HEK293T (cell line): Measurements from ENCODE around the gene DKKL1.
A peak's percentile ranks its signal among the peaks of the same experiment; 100 is the strongest.

Experiments used
- CTCF ChIA-PET: fragments of 350-600 bp; formaldehyde crosslinking; extraction: SDS; loops from one replicate; lab custom pipeline; 2021; ENCODE audit warnings: antibody characterized with exemption, inconsistent platforms; lab: Yijun Ruan, JAX
- POLR2A ChIA-PET: fragments of 350-600 bp; formaldehyde crosslinking; extraction: SDS; loops from one replicate; lab custom pipeline; 2020; ENCODE audit warnings: antibody characterized with exemption, inconsistent platforms; lab: Yijun Ruan, JAX
- DNase-seq: peaks from one replicate; pipeline ENCODE4 v3.0.0; 2012; ENCODE audit warnings: mixed read lengths; ENCODE audit errors: extremely low spot score
- ARNT ChIP-seq: fragments of 450-650 bp; IDR thresholded peaks from 2 replicates; pipeline ENCODE4 v1.6.1; 2017; ENCODE audit warnings: mild to moderate bottlenecking
- BHLHE40 ChIP-seq: fragments of 450-650 bp; IDR thresholded peaks from 2 replicates; pipeline ENCODE4 v1.6.1; 2016; ENCODE audit warnings: mild to moderate bottlenecking, moderate library complexity, borderline replicate concordance
- CTBP1 ChIP-seq: fragments of 450-650 bp; IDR thresholded peaks from 2 replicates; pipeline ENCODE4 v1.6.1; 2016; ENCODE audit warnings: borderline replicate concordance
- ELF4 ChIP-seq: fragments of 450-650 bp; IDR thresholded peaks from 2 replicates; pipeline ENCODE4 v1.6.1; 2017; ENCODE audit warnings: antibody characterized with exemption
- FOXA1 ChIP-seq: fragments of 450-650 bp; IDR thresholded peaks from 2 replicates; pipeline ENCODE4 v1.6.1; 2016; ENCODE audit warnings: mild to moderate bottlenecking
- FOXK2 ChIP-seq: fragments of 450-650 bp; IDR thresholded peaks from 2 replicates; pipeline ENCODE4 v1.6.1; 2016; ENCODE audit warnings: mild to moderate bottlenecking
- FOXM1 ChIP-seq: fragments of 450-650 bp; IDR thresholded peaks from 2 replicates; pipeline ENCODE4 v1.6.1; 2017; ENCODE audit warnings: mild to moderate bottlenecking, borderline replicate concordance
- HDGF ChIP-seq: fragments of 450-650 bp; IDR thresholded peaks from 2 replicates; pipeline ENCODE4 v1.6.1; 2017; ENCODE audit warnings: antibody characterized with exemption, borderline replicate concordance
- L3MBTL2 ChIP-seq: fragments of 450-650 bp; conservative IDR thresholded peaks from 2 replicates; pipeline ENCODE4 v1.6.1; 2016; ENCODE audit warnings: mild to moderate bottlenecking
- LEF1 ChIP-seq: fragments of 450-650 bp; IDR thresholded peaks from 2 replicates; pipeline ENCODE4 v1.6.1; 2017; ENCODE audit warnings: mild to moderate bottlenecking, borderline replicate concordance
- NFRKB ChIP-seq: fragments of 450-650 bp; IDR thresholded peaks from 2 replicates; pipeline ENCODE4 v1.6.1; 2016; ENCODE audit warnings: mild to moderate bottlenecking, moderate library complexity
- SP1 ChIP-seq: fragments of 450-650 bp; IDR thresholded peaks from 2 replicates; pipeline ENCODE4 v1.6.1; 2017
- SUZ12 ChIP-seq: fragments of 450-650 bp; IDR thresholded peaks from 2 replicates; pipeline ENCODE4 v1.6.1; 2016; ENCODE audit warnings: mild to moderate bottlenecking
- TARDBP ChIP-seq: fragments of 450-650 bp; IDR thresholded peaks from 2 replicates; pipeline ENCODE4 v1.6.1; 2016
- ZNF384 ChIP-seq: fragments of 450-650 bp; IDR thresholded peaks from 2 replicates; pipeline ENCODE4 v1.6.1; 2016
- TF ChIP-seq, protein P1 (sequence below): fragments of 450-650 bp; IDR thresholded peaks from 2 replicates; pipeline ENCODE4 v1.6.1; 2016

Gene DKKL1

DNA sequence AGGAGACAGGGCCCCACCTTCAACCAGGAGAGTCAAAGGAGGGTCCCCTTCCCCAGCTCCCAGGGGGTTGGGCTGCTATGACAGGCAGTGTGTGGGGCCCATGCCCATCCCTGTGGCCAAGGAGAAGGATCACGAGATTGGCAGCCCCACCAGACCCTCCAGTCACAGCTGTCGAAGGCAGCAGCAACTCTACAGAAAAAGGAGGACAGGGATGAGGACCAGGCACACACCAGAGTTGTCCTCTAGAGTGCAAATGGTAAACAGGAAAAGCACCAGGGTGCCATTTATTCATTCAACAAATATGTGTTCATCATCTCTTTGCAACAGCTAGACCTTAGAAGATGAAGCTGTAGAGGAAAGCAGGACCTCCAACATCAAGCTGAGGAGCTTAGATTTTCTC, 55.5 kb downstream of the DKKL1 start:
- CTCF ChIA-PET: interaction anchor here (0.8 kb wide), 2 partner anchors 10 to 27 kb away, joined by 3 to 4 read pairs; no protein-coding TSS in a partner anchor
- TF ChIP-seq, protein P1, sequence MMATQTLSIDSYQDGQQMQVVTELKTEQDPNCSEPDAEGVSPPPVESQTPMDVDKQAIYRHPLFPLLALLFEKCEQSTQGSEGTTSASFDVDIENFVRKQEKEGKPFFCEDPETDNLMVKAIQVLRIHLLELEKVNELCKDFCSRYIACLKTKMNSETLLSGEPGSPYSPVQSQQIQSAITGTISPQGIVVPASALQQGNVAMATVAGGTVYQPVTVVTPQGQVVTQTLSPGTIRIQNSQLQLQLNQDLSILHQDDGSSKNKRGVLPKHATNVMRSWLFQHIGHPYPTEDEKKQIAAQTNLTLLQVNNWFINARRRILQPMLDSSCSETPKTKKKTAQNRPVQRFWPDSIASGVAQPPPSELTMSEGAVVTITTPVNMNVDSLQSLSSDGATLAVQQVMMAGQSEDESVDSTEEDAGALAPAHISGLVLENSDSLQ: no peak
- no peak for TF ChIP-seq ARNT
- TF ChIP-seq TARDBP: no peak
- no peak for TF ChIP-seq LEF1
- TF ChIP-seq BHLHE40: no peak
- TF ChIP-seq FOXA1: no peak
- TF ChIP-seq FOXM1: no peak
- no peak for TF ChIP-seq NFRKB
- no peak for TF ChIP-seq ZNF384
- TF ChIP-seq SUZ12: no peak
- TF ChIP-seq HDGF: no peak
- no peak for TF ChIP-seq CTBP1
- TF ChIP-seq SP1: no peak
- POLR2A ChIA-PET: no interaction called here
- no peak for DNase-seq

DNA sequence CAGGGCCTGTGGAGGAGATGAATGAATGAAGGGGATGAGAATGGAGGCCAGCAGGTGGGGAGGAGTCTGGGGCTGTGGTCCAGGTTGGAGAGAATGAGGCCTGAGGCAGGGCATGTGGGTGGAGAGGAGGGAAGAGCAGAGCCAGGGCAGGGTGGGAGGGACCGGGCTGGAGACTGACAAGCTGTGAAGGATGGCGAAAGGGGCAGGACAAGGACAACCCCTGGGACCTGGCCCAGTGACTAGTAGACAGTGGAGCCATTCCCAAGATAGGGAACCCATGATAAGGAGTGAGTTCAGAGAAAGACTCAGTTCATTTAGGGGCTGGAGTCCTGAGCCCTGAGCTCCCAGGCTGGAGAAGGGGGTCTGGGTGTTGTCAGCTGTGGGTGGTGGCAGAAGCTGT, 56.5 kb downstream of the DKKL1 start:
- ChIA-PET POLR2A (no interaction called here), CTCF (interaction anchor here (0.8 kb wide), 1 partner anchor 28 kb away, joined by 4 read pairs; no protein-coding TSS in a partner anchor)
- no peak for DNase-seq
- TF ChIP-seq ZNF384 (no peak), TARDBP (no peak), FOXA1 (no peak), FOXK2 (no peak), SP1 (no peak), FOXM1 (no peak)
- TF ChIP-seq, protein P1: no peak

DNA sequence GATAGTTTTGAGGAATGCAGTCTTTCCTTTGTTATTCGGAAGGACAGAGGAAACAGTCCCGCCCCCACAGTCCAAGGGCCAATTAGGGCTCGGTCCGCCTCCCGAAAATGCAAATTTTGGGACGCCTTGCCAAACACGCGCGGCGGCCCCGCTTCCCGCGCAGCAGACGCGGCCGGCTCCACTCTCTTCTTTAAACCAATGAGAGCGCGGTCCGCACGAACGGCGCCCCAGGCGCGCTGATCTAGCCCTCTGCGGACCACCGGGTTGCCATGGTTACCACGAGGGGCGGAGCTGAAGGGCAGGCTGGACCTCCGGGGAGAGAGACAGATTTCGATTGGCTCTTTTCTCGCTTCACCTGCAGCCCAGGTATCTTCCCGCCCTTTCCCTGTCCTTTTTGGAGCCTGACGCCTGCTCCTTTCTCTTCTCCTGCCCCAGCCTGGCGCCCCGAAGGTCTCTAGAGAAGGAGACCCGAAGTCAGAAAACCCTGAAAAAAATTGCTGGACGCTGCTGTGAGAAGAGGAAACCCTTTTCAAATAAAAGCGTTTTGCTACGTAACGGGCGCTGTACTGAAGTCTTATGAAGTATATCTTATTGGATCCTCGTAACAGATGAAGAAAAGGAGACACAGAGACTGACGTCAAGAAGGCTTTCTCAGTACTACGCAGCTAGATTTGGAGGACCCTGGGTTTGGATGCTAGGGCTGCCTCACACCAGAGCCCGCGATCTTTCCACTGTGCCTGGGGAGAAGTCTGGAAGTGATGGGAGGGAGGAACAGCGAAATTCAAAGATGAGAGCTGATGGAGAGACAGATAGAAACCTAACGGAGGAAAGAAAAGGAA, 57.6 kb downstream of the DKKL1 start:
- TF ChIP-seq CTBP1 (peak; percentile 84; the same call in 1 of the 2 replicates), SP1 (no peak), L3MBTL2 (peak; percentile 64)
- CTCF ChIA-PET: interaction anchor here (0.8 kb wide), 1 partner anchor 14 kb away, joined by 4 read pairs; no protein-coding TSS in a partner anchor
- POLR2A ChIA-PET: interaction anchor here (1.2 to 1.8 kb wide), 2 partner anchors 10 to 32 kb away, joined by 5 to 6 read pairs; partner anchors contain the start of gene ALDH16A1
- DNase-seq: peak; percentile 81

DNA sequence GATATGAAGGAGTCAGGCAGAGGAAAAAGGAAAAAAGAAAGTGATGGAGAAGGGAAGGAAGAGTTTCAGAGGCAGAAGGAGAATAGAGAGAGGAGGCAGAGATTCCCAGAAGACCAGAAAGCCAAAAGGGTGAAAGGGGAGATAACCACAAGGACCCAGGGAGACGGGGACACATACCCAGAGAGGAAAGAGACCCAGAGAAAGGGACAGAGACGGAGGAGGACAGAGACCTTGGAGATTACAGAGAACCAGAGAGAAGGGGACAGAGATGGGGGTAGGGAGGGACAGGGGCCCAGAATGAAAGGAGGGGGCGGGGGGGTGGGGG, 58.2 kb downstream of the DKKL1 start:
- CTCF ChIA-PET: interaction anchor here (0.6 to 0.8 kb wide), 3 partner anchors 10 to 30 kb away, joined by 3 to 4 read pairs (median 3); no protein-coding TSS in a partner anchor
- POLR2A ChIA-PET: interaction anchor here (1.2 to 1.8 kb wide), 2 partner anchors 10 to 31 kb away, joined by 5 to 6 read pairs; partner anchors contain the start of gene ALDH16A1
- TF ChIP-seq BHLHE40 (no peak), ARNT (no peak), FOXK2 (no peak), CTBP1 (no peak), NFRKB (no peak), ELF4 (no peak), ZNF384 (no peak), LEF1 (no peak), SP1 (no peak), HDGF (no peak)
- TF ChIP-seq, protein P1: no peak
- DNase-seq: no peak

DNA sequence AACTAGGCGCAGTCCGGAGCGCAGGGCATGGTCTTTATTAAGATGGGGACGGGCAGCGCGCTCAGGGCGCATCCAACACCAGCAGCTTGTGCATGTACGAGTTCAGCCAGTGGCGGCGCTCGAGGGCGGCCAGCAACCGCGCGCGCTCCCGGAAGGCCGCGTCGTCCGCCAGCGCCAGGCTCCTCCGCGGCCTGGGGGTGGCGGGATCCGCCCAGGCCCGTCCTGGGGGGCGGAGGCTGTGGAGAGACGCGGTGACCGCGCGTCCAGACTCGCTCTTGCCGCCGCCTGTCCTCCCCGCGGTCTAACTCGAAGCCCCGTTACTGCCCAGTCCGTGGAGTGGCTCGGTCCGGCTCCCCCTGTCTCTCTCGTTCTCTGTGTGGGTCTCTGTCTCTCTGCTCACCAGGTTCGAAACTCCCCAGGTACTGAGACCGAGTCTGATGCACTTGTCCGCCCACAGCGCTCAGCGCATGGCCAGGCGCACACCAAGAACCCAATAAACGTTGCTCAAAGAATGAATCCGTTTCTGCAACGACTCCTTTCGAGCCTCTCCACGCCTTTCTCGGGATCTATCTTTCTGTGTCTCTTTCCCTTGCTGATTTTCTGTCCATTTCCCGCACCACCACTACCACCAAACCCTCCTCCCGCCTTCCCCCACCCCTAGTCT, 58.9 kb downstream of the DKKL1 start:
- TF ChIP-seq ARNT (no peak), L3MBTL2 (peak; percentile 77)
- CTCF ChIA-PET: interaction anchor here (0.6 to 0.8 kb wide), 3 partner anchors 9 to 31 kb away, joined by 3 to 4 read pairs (median 3); no protein-coding TSS in a partner anchor

More for the DNA sequence above, 58.9 kb downstream of the DKKL1 start:
- POLR2A ChIA-PET: interaction anchor here (1.2 to 1.8 kb wide), 2 partner anchors 11 to 31 kb away, joined by 5 to 6 read pairs; partner anchors contain the start of gene ALDH16A1
- peak; percentile 73 for DNase-seq
